Liver (tissue), 9 donors: Measurements from ENCODE around the gene STXBP1. TPM values are rescaled to one million over a fixed set of nuclear protein-coding genes. Genes with fewer than 3 reads are reported as not detected.
"Not testable (repeated sequence)": the region's sequence is repeated elsewhere in the genome, so short reads cannot be mapped to it uniquely, and the experiment has no call there.

Experiments
- DNase-seq: peaks from one replicate; pipeline ENCODE4 v3.0.0-alpha.2; 2017; ENCODE audit warnings: low spot score
- H3K27ac ChIP-seq, 2 donors: one replicate each; pipeline ENCODE4 v1.7.0; 2013; ENCODE audit warnings: inconsistent platforms in 2 of 2, low read length in 2 of 2, control low read depth in 1 of 2, low read depth in 1 of 2, mild to moderate bottlenecking in 1 of 2
- H3K27me3 ChIP-seq, 4 donors: one replicate each; pipeline versions ENCODE4 v1.6.1 to v1.7.0; 2013; ENCODE audit warnings: low read length in 3 of 4, inconsistent platforms in 1 of 4, mild to moderate bottlenecking in 1 of 4, moderate library complexity in 1 of 4; ENCODE audit not compliant: control insufficient read depth in 4 of 4, insufficient read depth in 4 of 4
- H3K36me3 ChIP-seq, 4 donors: one replicate each; pipeline versions ENCODE4 v1.6.1 to v1.7.0; 2013; ENCODE audit warnings: low read length in 3 of 4, mild to moderate bottlenecking in 3 of 4, low read depth in 1 of 4, moderate library complexity in 1 of 4; ENCODE audit not compliant: control insufficient read depth in 4 of 4, insufficient read depth in 3 of 4
- H3K4me1 ChIP-seq, 4 donors: one replicate each; pipeline versions ENCODE4 v1.6.1 to v1.7.0; 2013; ENCODE audit warnings: low read length in 3 of 4, mild to moderate bottlenecking in 3 of 4, moderate library complexity in 1 of 4; ENCODE audit not compliant: control insufficient read depth in 4 of 4, insufficient read depth in 4 of 4
- H3K4me3 ChIP-seq, 3 donors: one replicate each; pipeline versions ENCODE4 v1.6.1 to v1.7.0; 2013; ENCODE audit warnings: low read length in 3 of 3, control low read depth in 1 of 3, low read depth in 1 of 3, mild to moderate bottlenecking in 1 of 3
- H3K9ac ChIP-seq, 2 donors: one replicate each; pipeline ENCODE4 v1.7.0; 2013; ENCODE audit warnings: low read length in 2 of 2, mild to moderate bottlenecking in 2 of 2, moderate library complexity in 2 of 2, control low read depth in 1 of 2, low read depth in 1 of 2
- H3K9me3 ChIP-seq, 4 donors: one replicate each; pipeline versions ENCODE4 v1.6.1 to v1.7.0; 2013; ENCODE audit warnings: low read length in 3 of 4; ENCODE audit not compliant: control insufficient read depth in 4 of 4
- EGR1 ChIP-seq, 2 donors: IDR thresholded peaks; 2 replicates each; pipeline ENCODE4 v1.6.1; 2016 to 2018; ENCODE audit warnings: antibody characterized with exemption in 2 of 2, low read depth in 2 of 2
- FOXA1 ChIP-seq: IDR thresholded peaks from 2 replicates; pipeline ENCODE4 v1.6.1; 2016; ENCODE audit warnings: antibody characterized with exemption
- FOXA2 ChIP-seq: IDR thresholded peaks from 2 replicates; pipeline ENCODE4 v1.6.1; 2016; ENCODE audit warnings: antibody characterized with exemption
- GABPA ChIP-seq, 2 donors: IDR thresholded peaks in 1 of 2; conservative IDR thresholded peaks in 1 of 2; 2 replicates each; pipeline ENCODE4 v1.6.1; 2016; ENCODE audit warnings: antibody characterized with exemption in 2 of 2, mild to moderate bottlenecking in 1 of 2, moderate library complexity in 1 of 2
- HNF4A ChIP-seq, 2 donors: conservative IDR thresholded peaks; 2 replicates each; pipeline ENCODE4 v1.6.1; 2016; ENCODE audit warnings: antibody characterized with exemption in 2 of 2, mild to moderate bottlenecking in 2 of 2
- HNF4G ChIP-seq: IDR thresholded peaks from 2 replicates; pipeline ENCODE4 v1.6.1; 2016; ENCODE audit warnings: antibody characterized with exemption
- NR2F2 ChIP-seq: IDR thresholded peaks from 2 replicates; pipeline ENCODE4 v1.6.1; 2016; ENCODE audit warnings: antibody characterized with exemption
- RAD21 ChIP-seq, 2 donors: IDR thresholded peaks; 2 replicates each; pipeline ENCODE4 v1.6.1; 2016; ENCODE audit warnings: antibody characterized with exemption in 2 of 2, mild to moderate bottlenecking in 2 of 2
- RXRA ChIP-seq, 2 donors: IDR thresholded peaks; 2 replicates each; pipeline ENCODE4 v1.6.1; 2017 to 2018; ENCODE audit warnings: antibody characterized with exemption in 2 of 2, mild to moderate bottlenecking in 1 of 2
- SP1 ChIP-seq: IDR thresholded peaks from 2 replicates; pipeline ENCODE4 v1.6.1; 2018; ENCODE audit warnings: antibody characterized with exemption, mild to moderate bottlenecking
- YY1 ChIP-seq: IDR thresholded peaks from 2 replicates; pipeline ENCODE4 v1.6.1; 2016; ENCODE audit warnings: antibody characterized with exemption, mild to moderate bottlenecking
- WGBS: extraction: QIAGEN DNeasy Blood & Tissue Kit; methylation state at CpG from one replicate; pipeline ENCODE4 v1.1.7; 2013; 5-methylcytosine and 5-hydroxymethylcytosine counted together
- polyA plus RNA-seq, 2 donors: library from polyadenylated mRNA; stranded (reverse) in 1 of 2; unstranded in 1 of 2; fragments of 200-250 nt in 1 of 2; fragments of >200 nt in 1 of 2; fragmentation: Nextera tagmentation in 1 of 2; extraction: Ambion mirVana in 1 of 2; gene quantifications; one replicate each; pipeline versions ENCODE4 v1.2.1 to v1.2.3, GENCODE V29; 2013 to 2015
- total RNA-seq, 2 donors: library from RNA; depleted of rRNA; stranded (reverse); fragments of >200 nt; gene quantifications; one replicate each; pipeline ENCODE4 v1.2.3, GENCODE V29; 2014
- TF ChIP-seq, protein P1 (sequence below): IDR thresholded peaks from 2 replicates; pipeline ENCODE4 v1.6.1; 2016; ENCODE audit warnings: antibody characterized with exemption
- TF ChIP-seq, protein P2 (sequence below): IDR thresholded peaks from 2 replicates; pipeline ENCODE4 v1.6.1; 2016; ENCODE audit warnings: antibody characterized with exemption
- TF ChIP-seq, protein P3 (sequence below): fragments of 150-350 bp; IDR thresholded peaks from 2 replicates; pipeline ENCODE4 v1.5.1; 2017; ENCODE audit warnings: improper control_type of control experiment, low read depth, low read length; ENCODE audit not compliant: missing input control
- TF ChIP-seq, protein P4 (sequence below): IDR thresholded peaks from 2 replicates; pipeline ENCODE4 v1.6.1; 2016; ENCODE audit warnings: antibody characterized with exemption
- TF ChIP-seq, protein P5 (sequence below): IDR thresholded peaks from 2 replicates; pipeline ENCODE4 v1.6.1; 2016; ENCODE audit warnings: antibody characterized with exemption, mild to moderate bottlenecking
- donor health status: healthy.
- donor health status: healthy.
- donor health status: healthy.
- donor health status: healthy.
- donor health status: healthy.

STXBP1 gene
- total and polyA plus RNA-seq, 4 donors = 1.7 to 4.6 (median 2.3) TPM

DNA sequence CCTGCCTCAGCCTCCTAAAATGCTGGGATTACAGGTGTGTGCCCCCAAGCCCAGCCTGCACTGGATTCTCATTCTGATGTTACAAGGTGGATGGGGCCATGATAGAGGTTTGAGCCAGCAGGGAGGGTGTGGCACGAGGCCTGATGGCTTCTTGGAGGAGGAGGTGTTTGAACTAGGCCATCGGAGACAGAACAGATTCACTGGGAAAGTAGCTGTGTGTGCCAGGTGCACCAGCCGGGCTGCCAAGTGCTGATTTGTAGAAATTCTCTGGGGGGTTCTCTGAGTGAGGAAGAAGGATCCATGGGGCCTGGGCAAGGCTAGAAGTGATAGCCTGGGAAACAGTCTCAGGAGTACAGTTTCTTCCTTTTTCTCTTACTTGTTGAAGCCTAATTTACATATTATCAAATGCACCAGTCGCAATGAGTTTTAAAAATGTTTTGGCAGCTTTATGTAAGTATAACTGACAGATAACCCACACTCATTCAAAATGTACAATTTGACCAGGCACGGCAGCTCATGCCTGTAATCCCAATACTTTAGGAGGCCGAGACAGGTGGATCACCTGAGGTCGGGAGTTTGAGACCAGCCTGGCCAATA is 31.1 kb upstream of the STXBP1 start:
- H3K27me3 ChIP-seq = no peaks in the 10 kb centered on the region
- H3K27ac ChIP-seq = no peak overlapping the region
- no peak overlapping the region for H3K9ac ChIP-seq
- TF ChIP-seq EGR1 (IDR thresholded peaks at IDR 0.05; ENCODE audit: low read depth in 2 of 2) (no peak), FOXA1 (no peak), FOXA2 (no peak), GABPA (IDR thresholded peaks at IDR 0.05 in 1 of 2, conservative IDR thresholded peaks at IDR 0.05 in 1 of 2) (no peak), HNF4A (conservative IDR thresholded peaks at IDR 0.05) (no peak), RAD21 (IDR thresholded peaks at IDR 0.05) (no peak), HNF4G (no peak), SP1 (no peak), RXRA (IDR thresholded peaks at IDR 0.05) (no peak), YY1 (no peak), NR2F2 (no peak)
- TF ChIP-seq, protein P1, sequence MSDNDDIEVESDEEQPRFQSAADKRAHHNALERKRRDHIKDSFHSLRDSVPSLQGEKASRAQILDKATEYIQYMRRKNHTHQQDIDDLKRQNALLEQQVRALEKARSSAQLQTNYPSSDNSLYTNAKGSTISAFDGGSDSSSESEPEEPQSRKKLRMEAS = no peak
- TF ChIP-seq, protein P2, sequence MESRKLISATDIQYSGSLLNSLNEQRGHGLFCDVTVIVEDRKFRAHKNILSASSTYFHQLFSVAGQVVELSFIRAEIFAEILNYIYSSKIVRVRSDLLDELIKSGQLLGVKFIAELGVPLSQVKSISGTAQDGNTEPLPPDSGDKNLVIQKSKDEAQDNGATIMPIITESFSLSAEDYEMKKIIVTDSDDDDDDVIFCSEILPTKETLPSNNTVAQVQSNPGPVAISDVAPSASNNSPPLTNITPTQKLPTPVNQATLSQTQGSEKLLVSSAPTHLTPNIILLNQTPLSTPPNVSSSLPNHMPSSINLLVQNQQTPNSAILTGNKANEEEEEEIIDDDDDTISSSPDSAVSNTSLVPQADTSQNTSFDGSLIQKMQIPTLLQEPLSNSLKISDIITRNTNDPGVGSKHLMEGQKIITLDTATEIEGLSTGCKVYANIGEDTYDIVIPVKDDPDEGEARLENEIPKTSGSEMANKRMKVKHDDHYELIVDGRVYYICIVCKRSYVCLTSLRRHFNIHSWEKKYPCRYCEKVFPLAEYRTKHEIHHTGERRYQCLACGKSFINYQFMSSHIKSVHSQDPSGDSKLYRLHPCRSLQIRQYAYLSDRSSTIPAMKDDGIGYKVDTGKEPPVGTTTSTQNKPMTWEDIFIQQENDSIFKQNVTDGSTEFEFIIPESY = no peak
- TF ChIP-seq, protein P3, sequence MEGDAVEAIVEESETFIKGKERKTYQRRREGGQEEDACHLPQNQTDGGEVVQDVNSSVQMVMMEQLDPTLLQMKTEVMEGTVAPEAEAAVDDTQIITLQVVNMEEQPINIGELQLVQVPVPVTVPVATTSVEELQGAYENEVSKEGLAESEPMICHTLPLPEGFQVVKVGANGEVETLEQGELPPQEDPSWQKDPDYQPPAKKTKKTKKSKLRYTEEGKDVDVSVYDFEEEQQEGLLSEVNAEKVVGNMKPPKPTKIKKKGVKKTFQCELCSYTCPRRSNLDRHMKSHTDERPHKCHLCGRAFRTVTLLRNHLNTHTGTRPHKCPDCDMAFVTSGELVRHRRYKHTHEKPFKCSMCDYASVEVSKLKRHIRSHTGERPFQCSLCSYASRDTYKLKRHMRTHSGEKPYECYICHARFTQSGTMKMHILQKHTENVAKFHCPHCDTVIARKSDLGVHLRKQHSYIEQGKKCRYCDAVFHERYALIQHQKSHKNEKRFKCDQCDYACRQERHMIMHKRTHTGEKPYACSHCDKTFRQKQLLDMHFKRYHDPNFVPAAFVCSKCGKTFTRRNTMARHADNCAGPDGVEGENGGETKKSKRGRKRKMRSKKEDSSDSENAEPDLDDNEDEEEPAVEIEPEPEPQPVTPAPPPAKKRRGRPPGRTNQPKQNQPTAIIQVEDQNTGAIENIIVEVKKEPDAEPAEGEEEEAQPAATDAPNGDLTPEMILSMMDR = no peak
- TF ChIP-seq, protein P4, sequence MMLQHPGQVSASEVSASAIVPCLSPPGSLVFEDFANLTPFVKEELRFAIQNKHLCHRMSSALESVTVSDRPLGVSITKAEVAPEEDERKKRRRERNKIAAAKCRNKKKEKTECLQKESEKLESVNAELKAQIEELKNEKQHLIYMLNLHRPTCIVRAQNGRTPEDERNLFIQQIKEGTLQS = no peak
- TF ChIP-seq, protein P5, sequence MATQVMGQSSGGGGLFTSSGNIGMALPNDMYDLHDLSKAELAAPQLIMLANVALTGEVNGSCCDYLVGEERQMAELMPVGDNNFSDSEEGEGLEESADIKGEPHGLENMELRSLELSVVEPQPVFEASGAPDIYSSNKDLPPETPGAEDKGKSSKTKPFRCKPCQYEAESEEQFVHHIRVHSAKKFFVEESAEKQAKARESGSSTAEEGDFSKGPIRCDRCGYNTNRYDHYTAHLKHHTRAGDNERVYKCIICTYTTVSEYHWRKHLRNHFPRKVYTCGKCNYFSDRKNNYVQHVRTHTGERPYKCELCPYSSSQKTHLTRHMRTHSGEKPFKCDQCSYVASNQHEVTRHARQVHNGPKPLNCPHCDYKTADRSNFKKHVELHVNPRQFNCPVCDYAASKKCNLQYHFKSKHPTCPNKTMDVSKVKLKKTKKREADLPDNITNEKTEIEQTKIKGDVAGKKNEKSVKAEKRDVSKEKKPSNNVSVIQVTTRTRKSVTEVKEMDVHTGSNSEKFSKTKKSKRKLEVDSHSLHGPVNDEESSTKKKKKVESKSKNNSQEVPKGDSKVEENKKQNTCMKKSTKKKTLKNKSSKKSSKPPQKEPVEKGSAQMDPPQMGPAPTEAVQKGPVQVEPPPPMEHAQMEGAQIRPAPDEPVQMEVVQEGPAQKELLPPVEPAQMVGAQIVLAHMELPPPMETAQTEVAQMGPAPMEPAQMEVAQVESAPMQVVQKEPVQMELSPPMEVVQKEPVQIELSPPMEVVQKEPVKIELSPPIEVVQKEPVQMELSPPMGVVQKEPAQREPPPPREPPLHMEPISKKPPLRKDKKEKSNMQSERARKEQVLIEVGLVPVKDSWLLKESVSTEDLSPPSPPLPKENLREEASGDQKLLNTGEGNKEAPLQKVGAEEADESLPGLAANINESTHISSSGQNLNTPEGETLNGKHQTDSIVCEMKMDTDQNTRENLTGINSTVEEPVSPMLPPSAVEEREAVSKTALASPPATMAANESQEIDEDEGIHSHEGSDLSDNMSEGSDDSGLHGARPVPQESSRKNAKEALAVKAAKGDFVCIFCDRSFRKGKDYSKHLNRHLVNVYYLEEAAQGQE = no peak
- no peaks in the 10 kb centered on the region for H3K36me3 ChIP-seq
- DNase-seq = no peak
- H3K4me3 ChIP-seq = no peak overlapping the region
- peaks cover 0 to 2% (median 0%) of the 10 kb centered on the region in 4 donors for H3K4me1 ChIP-seq
- H3K9me3 ChIP-seq = no peaks in the 10 kb centered on the region
- WGBS = 88% methylated on average over 7 of the region's 7 CpGs

DNA sequence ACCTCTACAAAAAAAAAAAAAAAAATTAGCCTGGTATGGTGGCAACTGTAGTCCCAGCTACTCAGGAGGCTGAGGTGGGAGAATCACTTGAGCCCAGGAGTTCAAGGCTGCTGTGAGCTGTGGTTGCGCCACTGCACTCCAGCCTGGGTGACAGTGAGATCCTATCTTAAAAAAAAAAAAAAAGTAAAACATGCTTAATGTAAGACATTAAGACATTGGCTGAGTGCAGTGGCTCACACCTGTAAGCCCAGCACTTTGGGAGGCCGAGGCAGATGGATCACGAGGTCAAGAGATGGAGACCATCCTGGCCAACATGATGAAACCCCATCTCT is 27.6 kb upstream of the STXBP1 start:
- not testable (repeated sequence) for H3K27ac ChIP-seq, H3K9me3 ChIP-seq, DNase-seq, H3K9ac ChIP-seq, H3K27me3 ChIP-seq, H3K4me3 ChIP-seq, H3K36me3 ChIP-seq, H3K4me1 ChIP-seq
- WGBS = 91% methylated on average over 3 of the region's 3 CpGs
